Natural killer cell (primary cell): ENCODE data around the gene SPTSSB. TPM values are rescaled to one million over a fixed set of nuclear protein-coding genes. Genes with fewer than 3 reads are reported as not detected.

Experiments used
- ATAC-seq, 3 donors: fragments of 150-1000 bp in 2 of 3; fragments of 200-7000 bp in 1 of 3; cut with Tn5 transposase; 1 replicate in 1 of 3; 2 replicates in 2 of 3; pipeline ENCODE4 v1.10.0; 2021; ENCODE audit warnings: mild to moderate bottlenecking in 2 of 3, moderate library complexity in 2 of 3
- DNase-seq, 2 donors: peaks; one replicate each; pipeline versions ENCODE4 v3.0.0 to v3.0.0-alpha.2; 2013 to 2021; ENCODE audit warnings: mixed read lengths in 1 of 2
- H3K27ac ChIP-seq: one replicate; pipeline ENCODE4 v1.5.1; 2013; ENCODE audit warnings: mild to moderate bottlenecking, low read length
- H3K27me3 ChIP-seq: one replicate; pipeline ENCODE4 v1.6.1; 2013; ENCODE audit warnings: low read length; ENCODE audit not compliant: control insufficient read depth, insufficient read depth
- H3K36me3 ChIP-seq: one replicate; pipeline ENCODE4 v1.6.1; 2013; ENCODE audit warnings: low read length; ENCODE audit not compliant: control insufficient read depth, insufficient read depth
- H3K4me1 ChIP-seq: one replicate; pipeline ENCODE4 v1.6.1; 2013; ENCODE audit warnings: low read length; ENCODE audit not compliant: control insufficient read depth, insufficient read depth
- H3K4me3 ChIP-seq: one replicate; pipeline ENCODE4 v1.5.1; 2013; ENCODE audit warnings: low read length
- H3K9me3 ChIP-seq: one replicate; pipeline ENCODE4 v1.6.1; 2013; ENCODE audit warnings: low read length; ENCODE audit not compliant: control insufficient read depth, insufficient read depth
- H3K27ac Mint-ChIP-seq, 2 donors: one replicate each; pipeline ENCODE4 v1.8.0; 2022; ENCODE audit warnings: mild to moderate bottlenecking in 2 of 2, mixed read lengths in 2 of 2, moderate library complexity in 1 of 2
- H3K27me3 Mint-ChIP-seq, 2 donors: one replicate each; pipeline ENCODE4 v1.8.0; 2022; ENCODE audit warnings: low read depth in 2 of 2, mixed read lengths in 2 of 2
- H3K36me3 Mint-ChIP-seq: one replicate; pipeline ENCODE4 v1.8.0; 2022; ENCODE audit warnings: mixed read lengths
- H3K4me1 Mint-ChIP-seq, 2 donors: one replicate each; pipeline ENCODE4 v1.8.0; 2022; ENCODE audit warnings: mixed read lengths in 2 of 2
- H3K4me3 Mint-ChIP-seq: one replicate; pipeline ENCODE4 v1.8.0; 2022; ENCODE audit warnings: mild to moderate bottlenecking, moderate library complexity, mixed read lengths
- H3K9me3 Mint-ChIP-seq, 2 donors: one replicate each; pipeline ENCODE4 v1.8.0; 2022; ENCODE audit warnings: mixed read lengths in 2 of 2
- CTCF ChIP-seq: fragments of 200-600 bp; IDR thresholded peaks from one replicate; pipeline ENCODE4 v1.8.0; 2022; ENCODE audit warnings: antibody characterized with exemption
- WGBS: methylation state at CpG from one replicate; pipeline ENCODE4 v1.1.7; 2013; ENCODE audit warnings: missing lambda C conversion rate; ENCODE audit not compliant: insufficient coverage; 5-methylcytosine and 5-hydroxymethylcytosine counted together
- intact Hi-C: fragments of 100-400 bp; cut with micrococcal nuclease; formaldehyde crosslinking; loops from one replicate; pipeline ENCODE4 v1.14.2; 2022
- total RNA-seq, 4 donors: library from RNA; stranded (reverse); fragments of 120-200 nt in 1 of 4; gene quantifications; one replicate each; pipeline versions ENCODE4 v1.2.3 to v1.2.4, GENCODE V29; 2013 to 2022

The SPTSSB gene
- total RNA-seq, 3 donors from 2014 or later (not counting 1 experiment from before 2014, with no cell fraction given): 7.3 to 14.1 (median 11.1) TPM

DNA sequence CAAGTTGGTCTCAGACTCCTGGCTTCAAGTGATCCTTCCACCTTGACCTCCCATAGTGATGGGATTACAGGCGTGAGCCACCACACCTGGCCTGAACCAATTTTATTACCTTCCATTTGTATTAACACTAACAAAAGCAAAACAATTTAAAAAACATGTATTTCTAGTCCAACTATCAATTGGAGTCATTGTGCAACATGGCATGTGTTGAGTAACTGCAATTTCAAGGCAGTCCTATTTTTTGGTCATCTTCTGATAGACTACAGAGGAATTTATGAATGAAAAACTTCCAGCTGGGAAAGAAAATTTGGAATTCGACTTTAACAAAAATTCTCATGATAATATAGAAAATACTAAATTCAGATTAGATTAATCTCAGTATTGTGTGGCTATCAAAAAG, 16.8 kb downstream of the SPTSSB start:
- H3K9me3 ChIP-seq: no peaks in the 10 kb centered on the region
- intact Hi-C loops: no loop called here
- Mint-ChIP-seq H3K4me3 (no peak overlapping the region), H3K9me3 (no peaks in the 10 kb centered on the region), H3K4me1 (peaks cover 7 to 8% of the 10 kb centered on the region in 2 donors), H3K27me3 (peaks cover 14 to 39% of the 10 kb centered on the region in 2 donors), H3K27ac (no peak overlapping the region), H3K36me3 (peaks cover 5% of the 10 kb centered on the region)
- ATAC-seq (no peak), DNase-seq (no peak)
- H3K4me3 ChIP-seq: no peak overlapping the region
- no peaks in the 10 kb centered on the region for H3K4me1 ChIP-seq
- no peak for TF ChIP-seq CTCF
- 88% methylated on average over 1 of the region's 2 CpGs for WGBS
- peaks cover 5% of the 10 kb centered on the region for H3K36me3 ChIP-seq
- no peak overlapping the region for H3K27ac ChIP-seq
- no peaks in the 10 kb centered on the region for H3K27me3 ChIP-seq

- ATAC-seq (no peak), DNase-seq (no peak)
- Mint-ChIP-seq H3K27ac (no peak overlapping the region), H3K4me1 (peaks cover 8 to 15% of the 10 kb centered on the region in 2 donors), H3K36me3 (peaks cover 5% of the 10 kb centered on the region), H3K4me3 (no peak overlapping the region), H3K9me3 (no peaks in the 10 kb centered on the region), H3K27me3 (peaks cover 25 to 49% of the 10 kb centered on the region in 2 donors)
- no peaks in the 10 kb centered on the region for H3K27me3 ChIP-seq
- no CpG with 5 or more reads among the region's 1 CpG for WGBS
- H3K9me3 ChIP-seq: no peaks in the 10 kb centered on the region
- H3K4me1 ChIP-seq: peaks cover 3% of the 10 kb centered on the region
- no peak overlapping the region for H3K27ac ChIP-seq
- TF ChIP-seq CTCF: no peak
- H3K4me3 ChIP-seq: no peak overlapping the region
- peaks cover 3% of the 10 kb centered on the region for H3K36me3 ChIP-seq
- intact Hi-C loops: no loop called here
Measured at GRCh38 chr3:161351330-161351729, 20.0 kb downstream of the SPTSSB start.

GRCh38 chr3:161350916-161351315, 20.4 kb downstream of the SPTSSB start:
- Mint-ChIP-seq H3K36me3 (peaks cover 5% of the 10 kb centered on the region), H3K4me1 (peaks cover 8 to 15% of the 10 kb centered on the region in 2 donors), H3K27me3 (peaks cover 25 to 50% of the 10 kb centered on the region in 2 donors), H3K27ac (no peak overlapping the region), H3K9me3 (no peaks in the 10 kb centered on the region), H3K4me3 (no peak overlapping the region)
- Histone ChIP-seq H3K4me1 (peaks cover 3% of the 10 kb centered on the region), H3K4me3 (no peak overlapping the region), H3K27me3 (peaks cover 2% of the 10 kb centered on the region), H3K36me3 (peaks cover 3% of the 10 kb centered on the region), H3K27ac (no peak overlapping the region), H3K9me3 (no peaks in the 10 kb centered on the region)
- ATAC-seq: no peak
- no peak for DNase-seq
- intact Hi-C loops: no loop called here
- no peak for TF ChIP-seq CTCF

DNA sequence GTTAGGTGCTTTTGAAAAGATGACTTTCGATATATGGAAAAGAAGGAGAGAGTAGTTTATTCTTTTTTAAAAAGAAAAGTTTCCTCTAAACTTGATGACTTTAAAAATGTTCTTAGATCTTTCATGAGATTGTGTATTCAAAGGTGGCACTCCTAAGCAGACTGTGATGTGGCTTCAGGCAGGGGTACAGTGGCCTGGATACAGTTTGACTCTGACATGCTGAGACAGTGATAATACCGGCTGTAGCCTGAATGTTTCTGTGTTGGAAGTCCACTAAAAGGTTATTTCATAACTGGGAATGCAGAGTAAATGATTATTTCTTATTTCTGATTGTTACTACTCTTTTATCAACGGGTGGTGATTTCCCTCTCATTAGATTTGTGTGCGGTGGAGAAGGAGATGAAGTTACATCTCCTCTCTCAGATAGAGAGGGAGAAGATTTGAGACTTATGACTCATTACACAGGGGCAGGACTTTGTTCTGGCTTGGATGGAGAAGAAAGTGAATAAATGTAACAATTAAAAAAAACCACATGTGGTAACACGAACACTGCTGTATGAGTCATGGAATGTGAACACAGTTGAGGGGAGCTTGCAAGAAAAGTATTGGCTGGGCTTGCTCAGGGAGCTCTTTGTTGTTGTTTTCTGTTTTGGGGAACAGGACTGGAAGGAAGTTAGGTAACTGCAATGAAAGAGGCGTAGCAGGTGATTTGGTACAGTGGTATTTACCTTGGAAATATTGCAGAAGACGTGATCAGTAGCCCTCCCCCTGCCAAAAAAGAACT, 21.6 kb downstream of the SPTSSB start:
- no peak overlapping the region for H3K4me3 Mint-ChIP-seq
- H3K4me1 Mint-ChIP-seq: peaks cover 8 to 15% of the 10 kb centered on the region in 2 donors
- H3K27ac ChIP-seq: peak overlapping the region; percentile 31
- H3K36me3 ChIP-seq: peaks cover 7% of the 10 kb centered on the region
- no peak overlapping the region for H3K4me3 ChIP-seq
- DNase-seq (peak in 1 of 2 donors; percentile 65), ATAC-seq (peak; percentile 32 to 83 (median 59))
- no peaks in the 10 kb centered on the region for H3K9me3 ChIP-seq
- peak overlapping the region in 1 of 2 donors; percentile 34 for H3K27ac Mint-ChIP-seq
- peaks cover 27 to 47% of the 10 kb centered on the region in 2 donors for H3K27me3 Mint-ChIP-seq
- H3K36me3 Mint-ChIP-seq: no peaks in the 10 kb centered on the region
- H3K4me1 ChIP-seq: peaks cover 3% of the 10 kb centered on the region
- H3K9me3 Mint-ChIP-seq: no peaks in the 10 kb centered on the region
- intact Hi-C loops: no loop called here
- peaks cover 2% of the 10 kb centered on the region for H3K27me3 ChIP-seq
- TF ChIP-seq CTCF: no peak
- 54% methylated on average over 3 of the region's 7 CpGs for WGBS
